ENCODE measurements around the gene DRG1.

DRG1 gene

GRCh38 chr22:31431950-31432349 lies 32.5 kb downstream of the DRG1 start:
- H3K4me3 ChIP-seq (replicated peaks; ENCODE audit: low read depth, low read length), result no peak overlapping the region
- no peak for DNase-seq (ENCODE audit: extremely low read depth, insufficient read length)
- TF ChIP-seq CTCF (IDR thresholded peaks at IDR 0.05; ENCODE audit: insufficient read depth, low read length, poor library complexity, severe bottlenecking), result no peak
- peaks cover 26% of the 10 kb centered on the region for H3K36me3 ChIP-seq (ENCODE audit: control insufficient read depth, insufficient read depth, low read length)
- no peaks in the 10 kb centered on the region for H3K27me3 ChIP-seq (replicated peaks; ENCODE audit: control insufficient read depth, insufficient read depth, low read length)

- TF ChIP-seq CTCF (IDR thresholded peaks at IDR 0.05; ENCODE audit: insufficient read depth, low read length, poor library complexity, severe bottlenecking), result no peak
- Histone ChIP-seq H3K27me3 (replicated peaks; ENCODE audit: control insufficient read depth, insufficient read depth, low read length) (no peaks in the 10 kb centered on the region), H3K4me3 (replicated peaks; ENCODE audit: low read depth, low read length) (no peak overlapping the region), H3K36me3 (ENCODE audit: control insufficient read depth, insufficient read depth, low read length) (peaks cover 41% of the 10 kb centered on the region)
- no peak for DNase-seq (ENCODE audit: extremely low read depth, insufficient read length)
These were observed 36.7 kb downstream of the DRG1 start for GRCh38 chr22:31436132-31436531.

GRCh38 chr22:31439808-31440207 lies 40.4 kb downstream of the DRG1 start:
- Histone ChIP-seq H3K36me3 (ENCODE audit: control insufficient read depth, insufficient read depth, low read length) (peaks cover 52% of the 10 kb centered on the region), H3K27me3 (replicated peaks; ENCODE audit: control insufficient read depth, insufficient read depth, low read length) (no peaks in the 10 kb centered on the region), H3K4me3 (replicated peaks; ENCODE audit: low read depth, low read length) (no peak overlapping the region)
- DNase-seq (ENCODE audit: extremely low read depth, insufficient read length), result no peak
- TF ChIP-seq CTCF (IDR thresholded peaks at IDR 0.05; ENCODE audit: insufficient read depth, low read length, poor library complexity, severe bottlenecking), result no peak

- Histone ChIP-seq H3K4me3 (replicated peaks; ENCODE audit: low read depth, low read length) (no peak overlapping the region), H3K36me3 (ENCODE audit: control insufficient read depth, insufficient read depth, low read length) (peaks cover 53% of the 10 kb centered on the region), H3K27me3 (replicated peaks; ENCODE audit: control insufficient read depth, insufficient read depth, low read length) (no peaks in the 10 kb centered on the region)
- no peak for DNase-seq (ENCODE audit: extremely low read depth, insufficient read length)
- TF ChIP-seq CTCF (IDR thresholded peaks at IDR 0.05; ENCODE audit: insufficient read depth, low read length, poor library complexity, severe bottlenecking), result no peak
These were observed 41.3 kb downstream of the DRG1 start for GRCh38 chr22:31440681-31441080.

GRCh38 chr22:31441652-31442051 lies 42.2 kb downstream of the DRG1 start:
- DNase-seq (ENCODE audit: extremely low read depth, insufficient read length), result no peak
- no peak for TF ChIP-seq CTCF (IDR thresholded peaks at IDR 0.05; ENCODE audit: insufficient read depth, low read length, poor library complexity, severe bottlenecking)
- no peaks in the 10 kb centered on the region for H3K27me3 ChIP-seq (replicated peaks; ENCODE audit: control insufficient read depth, insufficient read depth, low read length)
- peaks cover 47% of the 10 kb centered on the region for H3K36me3 ChIP-seq (ENCODE audit: control insufficient read depth, insufficient read depth, low read length)
- H3K4me3 ChIP-seq (replicated peaks; ENCODE audit: low read depth, low read length), result no peak overlapping the region

- no peak for TF ChIP-seq CTCF (IDR thresholded peaks at IDR 0.05; ENCODE audit: insufficient read depth, low read length, poor library complexity, severe bottlenecking)
- no peak for DNase-seq (ENCODE audit: extremely low read depth, insufficient read length)
- H3K36me3 ChIP-seq (ENCODE audit: control insufficient read depth, insufficient read depth, low read length), result peaks cover 38% of the 10 kb centered on the region
- H3K27me3 ChIP-seq (replicated peaks; ENCODE audit: control insufficient read depth, insufficient read depth, low read length), result no peaks in the 10 kb centered on the region
- H3K4me3 ChIP-seq (replicated peaks; ENCODE audit: low read depth, low read length), result no peak overlapping the region
These were observed 43.5 kb downstream of the DRG1 start for GRCh38 chr22:31442768-31443489.
